Parathyroid adenoma (tissue), 2 donors: Measurements from ENCODE around the gene IL5RA.

Source experiments
- H2AFZ ChIP-seq: fragments of 300-600 bp; sonication (generic); one replicate; pipeline ENCODE4 v1.7.0; 2017; ENCODE audit warnings: antibody characterized with exemption, mild to moderate bottlenecking
- H3K27ac ChIP-seq: fragments of 300-600 bp; sonication (generic); one replicate; pipeline ENCODE4 v1.7.0; 2017
- H3K27me3 ChIP-seq: fragments of 300-600 bp; sonication (generic); one replicate; pipeline ENCODE4 v1.7.0; 2017; ENCODE audit warnings: low read length; ENCODE audit not compliant: control insufficient read depth, insufficient read depth
- H3K36me3 ChIP-seq: fragments of 300-600 bp; sonication (generic); one replicate; pipeline ENCODE4 v1.7.0; 2017; ENCODE audit warnings: low read length; ENCODE audit not compliant: control insufficient read depth, insufficient read depth
- H3K4me1 ChIP-seq: fragments of 300-600 bp; sonication (generic); one replicate; pipeline ENCODE4 v1.7.0; 2017; ENCODE audit warnings: control low read depth
- H3K4me2 ChIP-seq: fragments of 300-600 bp; sonication (generic); one replicate; pipeline ENCODE4 v1.7.0; 2017; ENCODE audit warnings: low read length
- H3K4me3 ChIP-seq: fragments of 300-600 bp; sonication (generic); one replicate; pipeline ENCODE4 v1.7.0; 2017; ENCODE audit warnings: low read depth, low read length
- H3K79me2 ChIP-seq: fragments of 300-600 bp; sonication (generic); one replicate; pipeline ENCODE4 v1.7.0; 2017; ENCODE audit warnings: control low read depth
- H3K9ac ChIP-seq: fragments of 300-600 bp; sonication (generic); one replicate; pipeline ENCODE4 v1.7.0; 2017; ENCODE audit warnings: mild to moderate bottlenecking
- H3K9me3 ChIP-seq: fragments of 300-600 bp; sonication (generic); one replicate; pipeline ENCODE4 v1.7.0; 2017; ENCODE audit warnings: low read length; ENCODE audit not compliant: control insufficient read depth
- TF ChIP-seq, protein P1 (sequence below): fragments of 300-600 bp; sonication (generic); IDR thresholded peaks from one replicate; pipeline ENCODE4 v1.7.0; 2017; ENCODE audit warnings: antibody characterized with exemption, mild to moderate bottlenecking
- donor health status: primary hyperparathyroidism.

The IL5RA gene

DNA sequence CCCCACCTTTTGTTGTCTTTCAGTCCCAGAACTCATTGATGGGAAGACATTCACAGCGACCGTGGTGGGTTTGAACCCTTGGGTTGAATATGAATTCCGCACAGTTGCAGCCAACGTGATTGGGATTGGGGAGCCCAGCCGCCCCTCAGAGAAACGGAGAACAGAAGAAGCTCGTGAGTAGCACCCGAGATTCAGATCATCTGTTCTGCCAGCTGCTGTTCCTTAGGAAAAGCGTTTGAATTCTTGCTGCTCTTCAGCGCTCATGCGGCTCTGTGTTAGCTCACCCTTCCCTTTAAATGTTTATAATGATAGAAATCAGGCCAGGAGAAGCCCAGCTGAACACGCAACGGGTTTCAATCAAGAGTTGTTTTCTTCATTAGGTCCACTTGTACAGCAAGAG lies 73.0 kb downstream of the IL5RA start:
- H3K4me3 ChIP-seq, result no peak overlapping the region
- H3K4me2 ChIP-seq, result no peak overlapping the region
- H3K9ac ChIP-seq, result no peak overlapping the region
- H3K4me1 ChIP-seq, result no peaks in the 10 kb centered on the region
- H3K9me3 ChIP-seq, result no peaks in the 10 kb centered on the region
- no peak overlapping the region for H2AFZ ChIP-seq
- no peak overlapping the region for H3K27ac ChIP-seq
- no peaks in the 10 kb centered on the region for H3K36me3 ChIP-seq
- TF ChIP-seq, protein P1, sequence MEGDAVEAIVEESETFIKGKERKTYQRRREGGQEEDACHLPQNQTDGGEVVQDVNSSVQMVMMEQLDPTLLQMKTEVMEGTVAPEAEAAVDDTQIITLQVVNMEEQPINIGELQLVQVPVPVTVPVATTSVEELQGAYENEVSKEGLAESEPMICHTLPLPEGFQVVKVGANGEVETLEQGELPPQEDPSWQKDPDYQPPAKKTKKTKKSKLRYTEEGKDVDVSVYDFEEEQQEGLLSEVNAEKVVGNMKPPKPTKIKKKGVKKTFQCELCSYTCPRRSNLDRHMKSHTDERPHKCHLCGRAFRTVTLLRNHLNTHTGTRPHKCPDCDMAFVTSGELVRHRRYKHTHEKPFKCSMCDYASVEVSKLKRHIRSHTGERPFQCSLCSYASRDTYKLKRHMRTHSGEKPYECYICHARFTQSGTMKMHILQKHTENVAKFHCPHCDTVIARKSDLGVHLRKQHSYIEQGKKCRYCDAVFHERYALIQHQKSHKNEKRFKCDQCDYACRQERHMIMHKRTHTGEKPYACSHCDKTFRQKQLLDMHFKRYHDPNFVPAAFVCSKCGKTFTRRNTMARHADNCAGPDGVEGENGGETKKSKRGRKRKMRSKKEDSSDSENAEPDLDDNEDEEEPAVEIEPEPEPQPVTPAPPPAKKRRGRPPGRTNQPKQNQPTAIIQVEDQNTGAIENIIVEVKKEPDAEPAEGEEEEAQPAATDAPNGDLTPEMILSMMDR, result no peak
- H3K27me3 ChIP-seq, result no peaks in the 10 kb centered on the region
- H3K79me2 ChIP-seq, result no peaks in the 10 kb centered on the region

GRCh38 chr3:3031326-3031725 lies 78.8 kb downstream of the IL5RA start:
- Histone ChIP-seq H3K9me3 (no peaks in the 10 kb centered on the region), H3K27ac (no peak overlapping the region), H3K27me3 (no peaks in the 10 kb centered on the region), H3K79me2 (no peaks in the 10 kb centered on the region), H3K4me2 (no peak overlapping the region), H3K4me3 (no peak overlapping the region), H3K9ac (no peak overlapping the region), H2AFZ (no peak overlapping the region), H3K36me3 (no peaks in the 10 kb centered on the region), H3K4me1 (no peaks in the 10 kb centered on the region)
- TF ChIP-seq, protein P1, result no peak

- H3K4me1 ChIP-seq, result no peaks in the 10 kb centered on the region
- H3K27ac ChIP-seq, result no peak overlapping the region
- no peaks in the 10 kb centered on the region for H3K79me2 ChIP-seq
- no peak overlapping the region for H3K4me3 ChIP-seq
- no peak overlapping the region for H3K9ac ChIP-seq
- no peaks in the 10 kb centered on the region for H3K36me3 ChIP-seq
- no peak overlapping the region for H2AFZ ChIP-seq
- no peaks in the 10 kb centered on the region for H3K9me3 ChIP-seq
- H3K27me3 ChIP-seq, result no peaks in the 10 kb centered on the region
- TF ChIP-seq, protein P1, result no peak
- no peak overlapping the region for H3K4me2 ChIP-seq
These were observed 82.1 kb downstream of the IL5RA start for GRCh38 chr3:3027976-3028567.

GRCh38 chr3:3023111-3023745 lies 86.9 kb downstream of the IL5RA start:
- Histone ChIP-seq H3K4me2 (no peak overlapping the region), H3K27ac (no peak overlapping the region), H3K9ac (no peak overlapping the region), H3K27me3 (no peaks in the 10 kb centered on the region), H3K79me2 (no peaks in the 10 kb centered on the region), H2AFZ (no peak overlapping the region), H3K4me3 (no peak overlapping the region), H3K36me3 (no peaks in the 10 kb centered on the region), H3K4me1 (no peaks in the 10 kb centered on the region), H3K9me3 (no peaks in the 10 kb centered on the region)
- TF ChIP-seq, protein P1, result no peak

DNA sequence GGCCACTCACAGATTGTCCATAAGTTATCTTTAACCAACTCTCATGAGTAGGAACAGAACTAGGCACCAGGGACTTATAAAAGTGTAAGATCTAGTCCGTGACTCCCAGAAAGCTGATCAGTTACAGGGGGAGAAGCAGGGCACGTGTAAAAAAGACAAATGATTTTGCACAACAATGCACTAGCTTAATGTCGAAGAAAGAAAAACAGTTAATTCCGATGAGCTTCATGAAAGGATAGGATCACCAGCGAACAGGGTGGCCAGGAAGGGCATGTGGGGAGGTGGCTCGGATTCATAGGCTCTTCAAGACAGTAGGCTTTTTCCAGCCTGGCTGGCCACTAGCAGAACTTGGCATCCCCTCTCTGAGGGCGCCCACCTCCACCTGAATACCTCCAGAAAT lies 90.0 kb downstream of the IL5RA start:
- no peak overlapping the region for H3K27ac ChIP-seq
- H3K9me3 ChIP-seq, result no peaks in the 10 kb centered on the region
- H3K27me3 ChIP-seq, result no peaks in the 10 kb centered on the region
- TF ChIP-seq, protein P1, result no peak
- no peaks in the 10 kb centered on the region for H3K79me2 ChIP-seq
- no peak overlapping the region for H3K4me2 ChIP-seq
- no peak overlapping the region for H2AFZ ChIP-seq
- no peak overlapping the region for H3K4me3 ChIP-seq
- H3K36me3 ChIP-seq, result no peaks in the 10 kb centered on the region
- H3K9ac ChIP-seq, result no peak overlapping the region
- H3K4me1 ChIP-seq, result peaks cover 13% of the 10 kb centered on the region
